NCI-H1105 treated with DMSO at 0.1 percent for 48 hours (cell line): ENCODE data around the gene SNX13.
"Not testable (repeated sequence)": the region's sequence is repeated elsewhere in the genome, so short reads cannot be mapped to it uniquely, and the experiment has no call there.

ENCODE experiments used
- DNase-seq: peaks from one replicate; lab custom pipeline; 2025; lab: John Stamatoyannopoulos, UW

The SNX13 gene

GRCh38 chr7:17845197-17845547 lies 95.1 kb downstream of the SNX13 start:
- DNase-seq: no peak

GRCh38 chr7:17844514-17845196 lies 95.6 kb downstream of the SNX13 start:
- no peak for DNase-seq

- DNase-seq: no peak
These were observed 96.3 kb downstream of the SNX13 start for GRCh38 chr7:17844022-17844421.

GRCh38 chr7:17843041-17843440 lies 97.3 kb downstream of the SNX13 start:
- no peak for DNase-seq

- no peak for DNase-seq
These were observed 107.4 kb downstream of the SNX13 start for GRCh38 chr7:17832820-17833355.

- DNase-seq: no peak
These were observed 108.1 kb downstream of the SNX13 start for GRCh38 chr7:17832242-17832641.

GRCh38 chr7:17830206-17830605 lies 110.1 kb downstream of the SNX13 start:
- DNase-seq: no peak

- DNase-seq: no peak
These were observed 111.3 kb downstream of the SNX13 start for GRCh38 chr7:17829001-17829400.

- no peak for DNase-seq
These were observed 117.6 kb downstream of the SNX13 start for GRCh38 chr7:17822547-17823173.

GRCh38 chr7:17816903-17817302 lies 123.4 kb downstream of the SNX13 start:
- DNase-seq: no peak

- no peak for DNase-seq
These were observed 125.0 kb downstream of the SNX13 start for GRCh38 chr7:17815318-17815717.

- DNase-seq: no peak
These were observed 126.2 kb downstream of the SNX13 start for GRCh38 chr7:17814058-17814457.

GRCh38 chr7:17809215-17809614 lies 131.1 kb downstream of the SNX13 start:
- not testable (repeated sequence) for DNase-seq

- DNase-seq: no peak
These were observed 133.1 kb downstream of the SNX13 start for GRCh38 chr7:17807242-17807641.

GRCh38 chr7:17806631-17807030 lies 133.7 kb downstream of the SNX13 start:
- DNase-seq: no peak

GRCh38 chr7:17802056-17802455 lies 138.2 kb downstream of the SNX13 start:
- no peak for DNase-seq

- DNase-seq: no peak
These were observed 148.0 kb downstream of the SNX13 start for GRCh38 chr7:17792075-17792936.

GRCh38 chr7:17787257-17787656 lies 153.0 kb downstream of the SNX13 start:
- no peak for DNase-seq

GRCh38 chr7:17786314-17786852 lies 153.9 kb downstream of the SNX13 start:
- DNase-seq: no peak

- DNase-seq: no peak
These were observed 158.1 kb downstream of the SNX13 start for GRCh38 chr7:17782216-17782549.

GRCh38 chr7:17781491-17782215 lies 158.6 kb downstream of the SNX13 start:
- no peak for DNase-seq

GRCh38 chr7:17779381-17779780 lies 160.9 kb downstream of the SNX13 start:
- DNase-seq: no peak
